HL-60 (cell line): ENCODE data around the gene TOR1AIP1.

Source experiments
- GABPA ChIP-seq: IDR thresholded peaks from 2 replicates; pipeline ENCODE4 v1.6.1; 2012; ENCODE audit warnings: low read depth
- POLR2AphosphoS5 ChIP-seq: IDR thresholded peaks from 2 replicates; pipeline ENCODE4 v1.6.1; 2012; ENCODE audit warnings: low read depth
- TF ChIP-seq, protein P1 (sequence below): IDR thresholded peaks from one replicate; pipeline ENCODE4 v1.5.1; 2011; ENCODE audit warnings: low read length, control low read depth, inconsistent platforms; ENCODE audit not compliant: insufficient read depth
- TF ChIP-seq, protein P2 (sequence below): IDR thresholded peaks from 2 replicates; pipeline ENCODE4 v1.6.1; 2012; ENCODE audit warnings: low read depth; ENCODE audit not compliant: insufficient replicate concordance

DNA sequence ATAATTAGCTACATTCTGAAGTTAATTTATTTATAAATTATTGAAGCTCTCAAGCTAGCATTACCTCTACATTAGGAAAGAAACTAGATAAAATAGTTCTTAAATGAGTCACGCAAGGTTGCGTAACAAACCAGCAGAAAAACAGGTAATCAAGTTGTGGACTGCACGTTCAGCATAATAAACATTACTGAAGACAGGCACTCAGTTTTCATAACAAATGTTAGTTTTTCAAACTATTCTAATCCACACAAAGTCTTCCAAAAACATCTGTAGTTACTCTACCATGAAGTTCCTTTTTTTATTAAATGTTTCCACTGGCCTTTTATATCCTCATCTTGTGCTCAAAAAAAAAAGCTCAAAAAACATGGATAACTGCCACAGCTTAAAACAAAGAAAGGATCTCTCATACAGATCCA, 5.8 kb upstream of the TOR1AIP1 start:
- TF ChIP-seq, protein P1, sequence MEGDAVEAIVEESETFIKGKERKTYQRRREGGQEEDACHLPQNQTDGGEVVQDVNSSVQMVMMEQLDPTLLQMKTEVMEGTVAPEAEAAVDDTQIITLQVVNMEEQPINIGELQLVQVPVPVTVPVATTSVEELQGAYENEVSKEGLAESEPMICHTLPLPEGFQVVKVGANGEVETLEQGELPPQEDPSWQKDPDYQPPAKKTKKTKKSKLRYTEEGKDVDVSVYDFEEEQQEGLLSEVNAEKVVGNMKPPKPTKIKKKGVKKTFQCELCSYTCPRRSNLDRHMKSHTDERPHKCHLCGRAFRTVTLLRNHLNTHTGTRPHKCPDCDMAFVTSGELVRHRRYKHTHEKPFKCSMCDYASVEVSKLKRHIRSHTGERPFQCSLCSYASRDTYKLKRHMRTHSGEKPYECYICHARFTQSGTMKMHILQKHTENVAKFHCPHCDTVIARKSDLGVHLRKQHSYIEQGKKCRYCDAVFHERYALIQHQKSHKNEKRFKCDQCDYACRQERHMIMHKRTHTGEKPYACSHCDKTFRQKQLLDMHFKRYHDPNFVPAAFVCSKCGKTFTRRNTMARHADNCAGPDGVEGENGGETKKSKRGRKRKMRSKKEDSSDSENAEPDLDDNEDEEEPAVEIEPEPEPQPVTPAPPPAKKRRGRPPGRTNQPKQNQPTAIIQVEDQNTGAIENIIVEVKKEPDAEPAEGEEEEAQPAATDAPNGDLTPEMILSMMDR, result no peak
- TF ChIP-seq, protein P2, sequence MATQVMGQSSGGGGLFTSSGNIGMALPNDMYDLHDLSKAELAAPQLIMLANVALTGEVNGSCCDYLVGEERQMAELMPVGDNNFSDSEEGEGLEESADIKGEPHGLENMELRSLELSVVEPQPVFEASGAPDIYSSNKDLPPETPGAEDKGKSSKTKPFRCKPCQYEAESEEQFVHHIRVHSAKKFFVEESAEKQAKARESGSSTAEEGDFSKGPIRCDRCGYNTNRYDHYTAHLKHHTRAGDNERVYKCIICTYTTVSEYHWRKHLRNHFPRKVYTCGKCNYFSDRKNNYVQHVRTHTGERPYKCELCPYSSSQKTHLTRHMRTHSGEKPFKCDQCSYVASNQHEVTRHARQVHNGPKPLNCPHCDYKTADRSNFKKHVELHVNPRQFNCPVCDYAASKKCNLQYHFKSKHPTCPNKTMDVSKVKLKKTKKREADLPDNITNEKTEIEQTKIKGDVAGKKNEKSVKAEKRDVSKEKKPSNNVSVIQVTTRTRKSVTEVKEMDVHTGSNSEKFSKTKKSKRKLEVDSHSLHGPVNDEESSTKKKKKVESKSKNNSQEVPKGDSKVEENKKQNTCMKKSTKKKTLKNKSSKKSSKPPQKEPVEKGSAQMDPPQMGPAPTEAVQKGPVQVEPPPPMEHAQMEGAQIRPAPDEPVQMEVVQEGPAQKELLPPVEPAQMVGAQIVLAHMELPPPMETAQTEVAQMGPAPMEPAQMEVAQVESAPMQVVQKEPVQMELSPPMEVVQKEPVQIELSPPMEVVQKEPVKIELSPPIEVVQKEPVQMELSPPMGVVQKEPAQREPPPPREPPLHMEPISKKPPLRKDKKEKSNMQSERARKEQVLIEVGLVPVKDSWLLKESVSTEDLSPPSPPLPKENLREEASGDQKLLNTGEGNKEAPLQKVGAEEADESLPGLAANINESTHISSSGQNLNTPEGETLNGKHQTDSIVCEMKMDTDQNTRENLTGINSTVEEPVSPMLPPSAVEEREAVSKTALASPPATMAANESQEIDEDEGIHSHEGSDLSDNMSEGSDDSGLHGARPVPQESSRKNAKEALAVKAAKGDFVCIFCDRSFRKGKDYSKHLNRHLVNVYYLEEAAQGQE, result no peak
- TF ChIP-seq GABPA (no peak), POLR2AphosphoS5 (no peak)
